PFSK-1 (cell line): ENCODE results near the gene CEP170B.

Experiments used
- FOXP2 ChIP-seq: optimal IDR thresholded peaks from 2 replicates; pipeline ENCODE3; 2011; ENCODE audit warnings: borderline replicate concordance, control low read depth, inconsistent platforms; ENCODE audit not compliant: insufficient read depth; ENCODE audit errors: extremely low read length, extremely low read depth
- POLR2AphosphoS5 ChIP-seq: IDR thresholded peaks from 2 replicates; pipeline ENCODE4 v1.6.1; 2012; ENCODE audit warnings: low read depth, mild to moderate bottlenecking, control low read depth, low read length, moderate library complexity
- SIN3A ChIP-seq: IDR thresholded peaks from 2 replicates; pipeline ENCODE4 v1.6.1; 2012; ENCODE audit warnings: mild to moderate bottlenecking, low read length, moderate library complexity, borderline replicate concordance; ENCODE audit not compliant: insufficient read depth
- TAF1 ChIP-seq: IDR thresholded peaks from 2 replicates; pipeline ENCODE4 v1.6.1; 2012; ENCODE audit warnings: low read length, control low read depth, borderline replicate concordance; ENCODE audit not compliant: insufficient read depth
- TF ChIP-seq, protein P1 (sequence below), 2 experiments: IDR thresholded peaks; 2 replicates each; pipeline versions ENCODE4 v1.6.1 to v1.8.0; 2011 to 2012; ENCODE audit warnings: low read depth in 2 of 2, low read length in 2 of 2, control low read depth in 1 of 2, inconsistent platforms in 1 of 2, mild to moderate bottlenecking in 1 of 2, moderate library complexity in 1 of 2; ENCODE audit not compliant: insufficient read depth in 1 of 2

CEP170B gene

GRCh38 chr14:104880584-104881210, 15.6 kb downstream of the CEP170B start:
- no peak for TF ChIP-seq TAF1
- TF ChIP-seq, protein P1, sequence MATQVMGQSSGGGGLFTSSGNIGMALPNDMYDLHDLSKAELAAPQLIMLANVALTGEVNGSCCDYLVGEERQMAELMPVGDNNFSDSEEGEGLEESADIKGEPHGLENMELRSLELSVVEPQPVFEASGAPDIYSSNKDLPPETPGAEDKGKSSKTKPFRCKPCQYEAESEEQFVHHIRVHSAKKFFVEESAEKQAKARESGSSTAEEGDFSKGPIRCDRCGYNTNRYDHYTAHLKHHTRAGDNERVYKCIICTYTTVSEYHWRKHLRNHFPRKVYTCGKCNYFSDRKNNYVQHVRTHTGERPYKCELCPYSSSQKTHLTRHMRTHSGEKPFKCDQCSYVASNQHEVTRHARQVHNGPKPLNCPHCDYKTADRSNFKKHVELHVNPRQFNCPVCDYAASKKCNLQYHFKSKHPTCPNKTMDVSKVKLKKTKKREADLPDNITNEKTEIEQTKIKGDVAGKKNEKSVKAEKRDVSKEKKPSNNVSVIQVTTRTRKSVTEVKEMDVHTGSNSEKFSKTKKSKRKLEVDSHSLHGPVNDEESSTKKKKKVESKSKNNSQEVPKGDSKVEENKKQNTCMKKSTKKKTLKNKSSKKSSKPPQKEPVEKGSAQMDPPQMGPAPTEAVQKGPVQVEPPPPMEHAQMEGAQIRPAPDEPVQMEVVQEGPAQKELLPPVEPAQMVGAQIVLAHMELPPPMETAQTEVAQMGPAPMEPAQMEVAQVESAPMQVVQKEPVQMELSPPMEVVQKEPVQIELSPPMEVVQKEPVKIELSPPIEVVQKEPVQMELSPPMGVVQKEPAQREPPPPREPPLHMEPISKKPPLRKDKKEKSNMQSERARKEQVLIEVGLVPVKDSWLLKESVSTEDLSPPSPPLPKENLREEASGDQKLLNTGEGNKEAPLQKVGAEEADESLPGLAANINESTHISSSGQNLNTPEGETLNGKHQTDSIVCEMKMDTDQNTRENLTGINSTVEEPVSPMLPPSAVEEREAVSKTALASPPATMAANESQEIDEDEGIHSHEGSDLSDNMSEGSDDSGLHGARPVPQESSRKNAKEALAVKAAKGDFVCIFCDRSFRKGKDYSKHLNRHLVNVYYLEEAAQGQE (IDR thresholded peaks at IDR 0.05; ENCODE audit: insufficient read depth in 1 of 2, low read depth in 2 of 2, low read length in 2 of 2), result no peak
- no peak for TF ChIP-seq POLR2AphosphoS5
- no peak for TF ChIP-seq SIN3A
- no peak for TF ChIP-seq FOXP2

- TF ChIP-seq, protein P1 (IDR thresholded peaks at IDR 0.05; ENCODE audit: insufficient read depth in 1 of 2, low read depth in 2 of 2, low read length in 2 of 2), result no peak
- TF ChIP-seq SIN3A (no peak), TAF1 (no peak), POLR2AphosphoS5 (no peak), FOXP2 (no peak)
Measured at GRCh38 chr14:104881369-104881979, 16.4 kb downstream of the CEP170B start.

DNA sequence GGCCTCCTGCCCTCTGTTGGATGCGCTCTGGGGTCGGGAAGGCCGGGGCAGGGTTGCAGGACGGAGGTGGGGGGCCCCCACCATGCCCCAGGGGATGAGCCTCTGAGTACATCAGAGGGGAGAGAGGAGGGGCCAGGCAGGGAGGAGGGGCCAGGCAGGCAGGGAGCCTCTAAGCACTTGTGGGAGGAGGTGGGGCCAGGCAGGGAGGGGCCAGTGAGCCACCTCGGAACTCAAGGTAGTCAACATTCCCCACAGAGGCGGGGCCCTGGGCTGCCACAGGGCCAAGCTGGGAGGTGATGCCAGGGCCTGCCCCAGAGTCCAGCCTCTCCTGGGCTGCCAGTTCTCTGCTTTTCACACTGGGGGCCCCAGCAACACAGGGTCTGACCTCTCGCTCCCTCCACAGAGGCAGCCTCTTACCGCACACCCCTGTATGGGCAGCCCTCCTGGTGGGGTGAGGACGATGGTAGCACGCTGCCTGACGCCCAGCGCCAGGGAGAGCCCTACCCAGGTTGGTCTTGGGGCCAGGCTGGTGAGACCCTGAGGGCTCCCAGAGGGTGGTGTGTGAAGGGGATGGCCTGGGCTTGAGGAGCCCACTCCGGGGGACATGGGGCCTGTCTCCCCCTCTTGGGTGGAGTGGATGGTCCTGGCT, 17.4 kb downstream of the CEP170B start:
- TF ChIP-seq SIN3A (no peak), TAF1 (no peak)
- TF ChIP-seq, protein P1 (IDR thresholded peaks at IDR 0.05; ENCODE audit: insufficient read depth in 1 of 2, low read depth in 2 of 2, low read length in 2 of 2), result no peak

DNA sequence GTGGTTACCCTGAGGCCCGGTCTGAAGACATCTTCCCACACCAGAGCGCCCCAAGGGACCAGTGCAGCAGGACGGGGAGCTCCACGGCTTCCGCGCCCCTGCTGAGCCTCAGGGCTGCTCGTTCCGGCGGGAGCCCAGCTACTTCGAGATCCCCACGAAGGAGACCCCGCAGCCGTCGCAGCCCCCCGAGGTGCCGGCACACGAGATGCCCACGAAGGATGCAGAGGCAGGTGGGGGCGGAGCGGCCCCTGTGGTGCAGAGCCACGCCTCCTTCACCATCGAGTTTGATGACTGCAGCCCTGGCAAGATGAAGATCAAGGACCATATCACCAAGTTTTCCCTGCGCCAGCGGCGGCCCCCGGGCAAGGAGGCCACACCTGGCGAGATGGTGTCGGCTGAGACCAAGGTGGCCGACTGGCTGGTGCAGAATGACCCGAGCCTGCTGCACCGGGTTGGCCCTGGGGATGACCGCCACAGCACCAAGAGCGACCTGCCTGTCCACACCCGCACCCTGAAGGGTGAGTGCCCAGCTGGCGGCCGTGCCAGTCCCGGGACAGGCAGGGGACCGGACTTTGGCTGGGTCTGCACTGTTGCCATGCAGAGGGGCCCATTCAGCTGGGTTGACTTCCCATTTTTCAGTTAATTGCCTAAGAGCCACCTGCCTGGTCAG, 18.1 kb downstream of the CEP170B start:
- TF ChIP-seq TAF1 (no peak), FOXP2 (no peak), POLR2AphosphoS5 (no peak), SIN3A (no peak)
- TF ChIP-seq, protein P1 (IDR thresholded peaks at IDR 0.05; ENCODE audit: insufficient read depth in 1 of 2, low read depth in 2 of 2, low read length in 2 of 2), result no peak
